NCI-H1930 (cell line): ENCODE data around the gene SUSD1.

Experiments
- DNase-seq, 2 experiments: peaks; one replicate each; lab custom pipeline; 2025; lab: John Stamatoyannopoulos, UW

The SUSD1 gene

GRCh38 chr9:112041536-112042243 is 133.4 kb downstream of the SUSD1 start:
- DNase-seq, result no peak

- no peak for DNase-seq
These were observed 133.9 kb downstream of the SUSD1 start for GRCh38 chr9:112041199-112041535.

- no peak for DNase-seq
These were observed 137.1 kb downstream of the SUSD1 start for GRCh38 chr9:112038017-112038408.

- DNase-seq, result no peak
These were observed 137.6 kb downstream of the SUSD1 start for GRCh38 chr9:112037281-112038016.

GRCh38 chr9:112035166-112035826 is 139.8 kb downstream of the SUSD1 start:
- DNase-seq, result no peak

- DNase-seq, result no peak
These were observed 140.9 kb downstream of the SUSD1 start for GRCh38 chr9:112034216-112034611.

GRCh38 chr9:112033237-112034215 is 141.6 kb downstream of the SUSD1 start:
- DNase-seq, result no peak

- no peak for DNase-seq
These were observed 142.4 kb downstream of the SUSD1 start for GRCh38 chr9:112032743-112033142.

GRCh38 chr9:112032009-112032408 is 143.1 kb downstream of the SUSD1 start:
- DNase-seq, result no peak

GRCh38 chr9:112031400-112031799 is 143.7 kb downstream of the SUSD1 start:
- no peak for DNase-seq

GRCh38 chr9:112029921-112030444 is 145.1 kb downstream of the SUSD1 start:
- no peak for DNase-seq

- DNase-seq, result no peak
These were observed 146.6 kb downstream of the SUSD1 start for GRCh38 chr9:112028242-112029221.

- no peak for DNase-seq
These were observed 149.2 kb downstream of the SUSD1 start for GRCh38 chr9:112025850-112026249.

- no peak for DNase-seq
These were observed 153.4 kb downstream of the SUSD1 start for GRCh38 chr9:112021742-112022141.

- no peak for DNase-seq
These were observed 154.2 kb downstream of the SUSD1 start for GRCh38 chr9:112020680-112021596.

GRCh38 chr9:112017878-112018277 is 157.2 kb downstream of the SUSD1 start:
- DNase-seq, result no peak

- DNase-seq, result no peak
These were observed 159.4 kb downstream of the SUSD1 start for GRCh38 chr9:112015736-112016135.

- DNase-seq, result no peak
These were observed 159.9 kb downstream of the SUSD1 start for GRCh38 chr9:112015149-112015548.

GRCh38 chr9:112013266-112013665 is 161.8 kb downstream of the SUSD1 start:
- no peak for DNase-seq
